Measurements from ENCODE around the gene MDN1. TPM values are rescaled to one million over a fixed set of nuclear protein-coding genes. Genes with fewer than 3 reads are reported as not detected.

Gene MDN1
- total RNA-seq, 1 donor from 2014 or later, result 16.8 TPM

DNA sequence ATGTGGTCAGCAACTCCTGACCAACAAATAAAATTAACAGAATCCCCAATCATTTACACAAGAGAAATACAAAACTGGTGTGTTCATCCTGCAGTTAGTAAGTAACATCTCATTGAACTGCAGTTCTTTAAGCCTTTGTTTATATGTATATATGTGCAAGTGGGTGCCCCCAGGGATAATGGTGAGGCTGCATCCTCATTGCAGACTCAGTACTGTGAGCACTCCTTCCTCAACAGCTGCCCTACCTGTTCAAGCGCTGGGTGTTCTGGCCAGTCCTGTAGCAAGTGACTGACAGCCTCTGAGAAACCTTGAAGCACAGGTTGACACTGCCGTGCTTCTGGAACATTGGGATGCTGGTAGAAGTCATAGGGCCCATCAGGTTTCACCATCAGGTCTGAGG is 131.3 kb downstream of the MDN1 start:
- no peak for TF ChIP-seq CTCF (IDR thresholded peaks at IDR 0.05; ENCODE audit: insufficient read depth, low read length, severe bottlenecking)
- H3K4me3 ChIP-seq (ENCODE audit: low read depth, low read length), result no peak overlapping the region
- peaks cover 25% of the 10 kb centered on the region for H3K36me3 ChIP-seq (ENCODE audit: control insufficient read depth, insufficient read depth, low read length)
- no peak for DNase-seq (ENCODE audit: low read depth)
- no peaks in the 10 kb centered on the region for H3K27me3 ChIP-seq (ENCODE audit: control insufficient read depth, insufficient read depth, low read length)
- no peak for FAIRE-seq

DNA sequence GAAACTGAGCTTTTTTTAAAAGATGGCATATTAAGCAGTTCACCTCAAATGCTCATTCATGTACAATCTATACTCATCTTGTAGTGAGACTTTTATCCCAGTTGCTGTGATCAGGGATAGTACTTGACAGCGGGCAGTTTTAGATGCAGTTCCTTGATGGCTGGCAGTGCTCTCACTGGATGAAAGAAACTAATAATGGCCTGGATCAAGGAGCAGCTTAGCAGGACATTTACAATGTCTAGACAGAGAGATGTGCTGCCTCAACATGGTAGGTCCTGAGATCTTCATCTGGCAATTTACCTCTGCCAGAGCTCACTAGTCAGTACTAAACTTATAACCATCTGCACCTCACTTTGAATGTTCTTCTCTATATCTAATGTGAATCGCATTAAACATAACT is 134.3 kb downstream of the MDN1 start:
- DNase-seq (ENCODE audit: low read depth) (no peak), FAIRE-seq (no peak)
- Histone ChIP-seq H3K4me3 (ENCODE audit: low read depth, low read length) (no peak overlapping the region), H3K36me3 (ENCODE audit: control insufficient read depth, insufficient read depth, low read length) (peaks cover 22% of the 10 kb centered on the region), H3K27me3 (ENCODE audit: control insufficient read depth, insufficient read depth, low read length) (no peaks in the 10 kb centered on the region)
- no peak for TF ChIP-seq CTCF (IDR thresholded peaks at IDR 0.05; ENCODE audit: insufficient read depth, low read length, severe bottlenecking)

- Histone ChIP-seq H3K27me3 (ENCODE audit: control insufficient read depth, insufficient read depth, low read length) (no peaks in the 10 kb centered on the region), H3K4me3 (ENCODE audit: low read depth, low read length) (no peak overlapping the region), H3K36me3 (ENCODE audit: control insufficient read depth, insufficient read depth, low read length) (peaks cover 33% of the 10 kb centered on the region)
- DNase-seq (ENCODE audit: low read depth) (no peak), FAIRE-seq (no peak)
- TF ChIP-seq CTCF (IDR thresholded peaks at IDR 0.05; ENCODE audit: insufficient read depth, low read length, severe bottlenecking), result no peak
Observed at GRCh38 chr6:89682991-89683390, 136.6 kb downstream of the MDN1 start.

GRCh38 chr6:89681983-89682564 is 137.5 kb downstream of the MDN1 start:
- FAIRE-seq (no peak), DNase-seq (ENCODE audit: low read depth) (no peak)
- no peaks in the 10 kb centered on the region for H3K27me3 ChIP-seq (ENCODE audit: control insufficient read depth, insufficient read depth, low read length)
- peaks cover 30% of the 10 kb centered on the region for H3K36me3 ChIP-seq (ENCODE audit: control insufficient read depth, insufficient read depth, low read length)
- no peak for TF ChIP-seq CTCF (IDR thresholded peaks at IDR 0.05; ENCODE audit: insufficient read depth, low read length, severe bottlenecking)
- H3K4me3 ChIP-seq (ENCODE audit: low read depth, low read length), result no peak overlapping the region

DNA sequence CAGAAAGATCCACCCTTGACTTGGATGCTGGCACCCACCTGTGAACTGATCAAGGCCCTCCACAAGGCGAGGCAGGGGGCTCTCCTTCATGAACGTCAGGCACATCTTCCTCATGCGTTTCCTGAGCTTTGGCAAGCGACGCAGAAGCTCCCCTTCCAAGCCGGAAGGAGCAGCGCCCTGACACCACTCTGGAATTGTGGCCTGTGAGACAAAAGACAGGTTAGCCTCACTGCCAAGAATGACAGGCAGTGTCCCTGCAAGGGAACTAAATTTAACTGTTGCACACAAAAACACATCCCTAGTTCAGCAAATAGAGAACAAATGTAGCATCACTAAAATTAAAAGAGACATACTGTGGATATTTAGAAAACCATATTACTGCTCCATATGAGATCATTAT is 139.0 kb downstream of the MDN1 start:
- Histone ChIP-seq H3K4me3 (ENCODE audit: low read depth, low read length) (no peak overlapping the region), H3K27me3 (ENCODE audit: control insufficient read depth, insufficient read depth, low read length) (no peaks in the 10 kb centered on the region), H3K36me3 (ENCODE audit: control insufficient read depth, insufficient read depth, low read length) (peaks cover 32% of the 10 kb centered on the region)
- DNase-seq (ENCODE audit: low read depth) (no peak), FAIRE-seq (no peak)
- TF ChIP-seq CTCF (IDR thresholded peaks at IDR 0.05; ENCODE audit: insufficient read depth, low read length, severe bottlenecking), result no peak

DNA sequence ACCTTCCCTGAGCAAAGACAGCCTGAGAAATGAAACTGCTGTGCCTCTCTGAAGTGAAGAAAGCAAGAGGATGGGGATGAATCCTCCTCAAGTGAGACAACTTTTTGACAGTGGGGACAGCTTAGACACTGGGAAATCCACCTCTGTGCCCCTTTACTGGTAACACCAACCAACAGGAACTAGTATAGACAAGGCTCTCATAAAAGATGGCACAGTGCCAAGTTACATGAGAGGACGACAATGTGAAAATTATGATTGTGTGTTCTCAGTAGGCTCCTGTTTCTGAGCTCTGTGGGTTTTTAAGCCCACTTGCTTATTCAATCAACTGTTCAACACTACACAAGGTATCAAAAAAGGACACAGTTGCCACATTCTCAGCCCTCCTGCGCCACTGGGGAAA is 139.4 kb downstream of the MDN1 start:
- Histone ChIP-seq H3K27me3 (ENCODE audit: control insufficient read depth, insufficient read depth, low read length) (no peaks in the 10 kb centered on the region), H3K4me3 (ENCODE audit: low read depth, low read length) (no peak overlapping the region), H3K36me3 (ENCODE audit: control insufficient read depth, insufficient read depth, low read length) (peaks cover 32% of the 10 kb centered on the region)
- no peak for TF ChIP-seq CTCF (IDR thresholded peaks at IDR 0.05; ENCODE audit: insufficient read depth, low read length, severe bottlenecking)
- no peak for DNase-seq (ENCODE audit: low read depth)
- no peak for FAIRE-seq
